ENCODE data around the gene NDUFS2.

NDUFS2 gene

GRCh38 chr1:161177936-161178244 lies 24.3 kb upstream of the NDUFS2 start:
- H4K20me1 ChIP-seq (ENCODE audit: control insufficient read depth, insufficient read depth, low read depth, low read length), result no peaks in the 10 kb centered on the region
- H3K4me3 ChIP-seq (ENCODE audit: low read length), result peak overlapping the region; percentile 99
- H3F3A ChIP-seq (ENCODE audit: control insufficient read depth, insufficient read depth), result 0 out of 2 replicates have a peak, but pooled peaks cover 2% of the 10 kb centered on the region
- H3K9me3 ChIP-seq (ENCODE audit: control insufficient read depth, insufficient read depth, low read length), result no peaks in the 10 kb centered on the region
- H3K4me2 ChIP-seq (ENCODE audit: low read length), result peak overlapping the region; percentile 94
- H3K9me2 ChIP-seq (replicated peaks; ENCODE audit: control insufficient read depth, low read length), result no peaks in the 10 kb centered on the region
- peaks cover 26% of the 10 kb centered on the region for H3K36me3 ChIP-seq (ENCODE audit: control insufficient read depth, low read length)
- H3K27me3 ChIP-seq (ENCODE audit: control insufficient read depth, low read length), result no peaks in the 10 kb centered on the region
- H3K27ac ChIP-seq (ENCODE audit: low read depth, low read length), result 0 out of 2 replicates have a peak overlapping the region, but pooled peaks have one; percentile 31
- no peak for TF ChIP-seq EZH2phosphoT487 (IDR thresholded peaks at IDR 0.05; ENCODE audit: borderline replicate concordance, low read length)
- TF ChIP-seq CTCF (IDR thresholded peaks at IDR 0.05; ENCODE audit: low read depth, low read length, poor library complexity, severe bottlenecking), result no peak
- H3K79me2 ChIP-seq (ENCODE audit: control insufficient read depth, low read length), result peaks cover 16% of the 10 kb centered on the region
- H3K4me1 ChIP-seq (ENCODE audit: control insufficient read depth, low read length), result peaks cover 30% of the 10 kb centered on the region

- Histone ChIP-seq H3K27me3 (ENCODE audit: control insufficient read depth, low read length) (no peaks in the 10 kb centered on the region), H3K4me3 (ENCODE audit: low read length) (no peak overlapping the region), H3K79me2 (ENCODE audit: control insufficient read depth, low read length) (peaks cover 16% of the 10 kb centered on the region), H3K4me1 (ENCODE audit: control insufficient read depth, low read length) (peaks cover 44% of the 10 kb centered on the region), H4K20me1 (ENCODE audit: control insufficient read depth, insufficient read depth, low read depth, low read length) (no peaks in the 10 kb centered on the region), H3K4me2 (ENCODE audit: low read length) (no peak overlapping the region), H3K9me2 (replicated peaks; ENCODE audit: control insufficient read depth, low read length) (no peaks in the 10 kb centered on the region), H3K27ac (ENCODE audit: low read depth, low read length) (no peak overlapping the region), H3K9me3 (ENCODE audit: control insufficient read depth, insufficient read depth, low read length) (no peaks in the 10 kb centered on the region), H3K36me3 (ENCODE audit: control insufficient read depth, low read length) (peaks cover 12% of the 10 kb centered on the region), H3F3A (ENCODE audit: control insufficient read depth, insufficient read depth) (peaks cover 2% of the 10 kb centered on the region; the same call in 1 of the 2 replicates)
- TF ChIP-seq EZH2phosphoT487 (IDR thresholded peaks at IDR 0.05; ENCODE audit: borderline replicate concordance, low read length) (no peak), CTCF (IDR thresholded peaks at IDR 0.05; ENCODE audit: low read depth, low read length, poor library complexity, severe bottlenecking) (no peak)
Observed at GRCh38 chr1:161179698-161180097, 22.5 kb upstream of the NDUFS2 start.

GRCh38 chr1:161180639-161181038 lies 21.5 kb upstream of the NDUFS2 start:
- Histone ChIP-seq H3K27me3 (ENCODE audit: control insufficient read depth, low read length) (no peaks in the 10 kb centered on the region), H3K4me1 (ENCODE audit: control insufficient read depth, low read length) (peaks cover 51% of the 10 kb centered on the region), H3K36me3 (ENCODE audit: control insufficient read depth, low read length) (peaks cover 3% of the 10 kb centered on the region), H4K20me1 (ENCODE audit: control insufficient read depth, insufficient read depth, low read depth, low read length) (no peaks in the 10 kb centered on the region), H3K9me2 (replicated peaks; ENCODE audit: control insufficient read depth, low read length) (no peaks in the 10 kb centered on the region), H3K27ac (ENCODE audit: low read depth, low read length) (no peak overlapping the region), H3K79me2 (ENCODE audit: control insufficient read depth, low read length) (peaks cover 16% of the 10 kb centered on the region), H3K4me2 (ENCODE audit: low read length) (no peak overlapping the region), H3K9me3 (ENCODE audit: control insufficient read depth, insufficient read depth, low read length) (no peaks in the 10 kb centered on the region), H3K4me3 (ENCODE audit: low read length) (no peak overlapping the region), H3F3A (ENCODE audit: control insufficient read depth, insufficient read depth) (peaks cover 4% of the 10 kb centered on the region; the same call in 1 of the 2 replicates)
- TF ChIP-seq EZH2phosphoT487 (IDR thresholded peaks at IDR 0.05; ENCODE audit: borderline replicate concordance, low read length) (no peak), CTCF (IDR thresholded peaks at IDR 0.05; ENCODE audit: low read depth, low read length, poor library complexity, severe bottlenecking) (peak; percentile 49)

All from DOHH2 (cell line).